HepG2 (cell line): ENCODE measurements around the gene GPR61. TPM values are rescaled to one million over a fixed set of nuclear protein-coding genes. Genes with fewer than 3 reads are reported as not detected.
A peak's percentile ranks its signal among the peaks of the same experiment; 100 is the strongest.

Experiments used
- CEBPB ChIP-seq: IDR thresholded peaks from 2 replicates; pipeline ENCODE4 v1.6.1; 2011; ENCODE audit warnings: low read depth, low read length, improper control_type of control experiment, borderline replicate concordance
- KDM3A ChIP-seq: IDR thresholded peaks from 2 replicates; pipeline ENCODE4 v1.6.1; 2018; ENCODE audit warnings: low read depth, missing compliant biosample characterization
- MAFF ChIP-seq: IDR thresholded peaks from 2 replicates; pipeline ENCODE4 v1.6.1; 2011; ENCODE audit warnings: low read depth, low read length, improper control_type of control experiment
- ZNF788 ChIP-seq: sonication (generic); formaldehyde crosslinking; IDR thresholded peaks from 2 replicates; pipeline ENCODE4 v1.5.0; 2020; ENCODE audit warnings: mild to moderate bottlenecking, missing genetic modification reagents, borderline replicate concordance
- polyA plus RNA-seq, 8 experiments: library from polyadenylated mRNA; depleted of rRNA in 3 of 8; stranded (reverse) in 7 of 8; unstranded in 1 of 8; fragments of >200 nt; fragmentation: Illumina TruSeq in 4 of 8; extraction: Trizol in 4 of 8; gene quantifications; 2 replicates each; pipeline versions ENCODE4 v1.2.1 to v1.2.3, GENCODE V29; 2011 to 2016; ENCODE audit warnings: low read depth in 4 of 8, missing spikeins in 1 of 8, mixed read lengths in 1 of 8; ENCODE audit not compliant: insufficient read depth in 1 of 8
- total RNA-seq, 5 experiments: library from RNA; depleted of rRNA; stranded (reverse); fragments of >200 nt; fragmentation: Illumina TruSeq; extraction: Trizol; gene quantifications; 2 replicates each; pipeline ENCODE4 v1.2.3, GENCODE V29; 2016; ENCODE audit warnings: low read depth in 1 of 5
- TF ChIP-seq, protein P1 (sequence below): sonication (generic); formaldehyde crosslinking; conservative IDR thresholded peaks from 2 replicates; pipeline ENCODE4 v1.4.0; 2020; ENCODE audit warnings: mild to moderate bottlenecking, missing genetic modification reagents, moderate library complexity
- TF ChIP-seq, protein P2 (sequence below): fragments of 450-650 bp; IDR thresholded peaks from 2 replicates; pipeline ENCODE4 v1.6.1; 2017
- TF ChIP-seq, protein P3 (sequence below): sonication (generic); formaldehyde crosslinking; IDR thresholded peaks from 2 replicates; pipeline ENCODE4 v1.4.0; 2020; ENCODE audit warnings: mild to moderate bottlenecking, missing genetic modification reagents, borderline replicate concordance

GPR61 gene
- total and polyA plus RNA-seq, 2 of the 13 experiments (the other 11 are each of a cell fraction or from before 2014, with no cell fraction given) = not detected

DNA sequence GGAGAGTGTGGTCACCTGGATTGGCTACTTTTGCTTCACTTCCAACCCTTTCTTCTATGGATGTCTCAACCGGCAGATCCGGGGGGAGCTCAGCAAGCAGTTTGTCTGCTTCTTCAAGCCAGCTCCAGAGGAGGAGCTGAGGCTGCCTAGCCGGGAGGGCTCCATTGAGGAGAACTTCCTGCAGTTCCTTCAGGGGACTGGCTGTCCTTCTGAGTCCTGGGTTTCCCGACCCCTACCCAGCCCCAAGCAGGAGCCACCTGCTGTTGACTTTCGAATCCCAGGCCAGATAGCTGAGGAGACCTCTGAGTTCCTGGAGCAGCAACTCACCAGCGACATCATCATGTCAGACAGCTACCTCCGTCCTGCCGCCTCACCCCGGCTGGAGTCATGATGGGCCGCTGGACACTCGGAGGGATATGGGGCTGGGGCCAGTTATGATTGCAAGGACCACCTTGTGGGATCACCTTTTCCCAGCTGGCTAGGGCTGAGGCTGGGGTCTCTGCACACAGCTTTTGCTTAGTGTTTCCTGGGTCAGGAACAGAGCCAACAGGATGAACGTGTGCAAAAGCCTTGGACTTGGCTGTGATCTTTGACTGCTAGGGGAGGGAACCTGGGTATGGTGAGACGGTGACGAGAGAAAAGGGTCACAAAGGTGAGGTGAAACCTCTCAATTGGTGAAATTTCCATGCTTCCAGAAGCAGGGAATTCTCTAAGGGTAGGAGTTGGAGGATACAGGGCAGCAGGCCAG lies 4.5 kb downstream of the GPR61 start (continued):
- TF ChIP-seq, protein P1, sequence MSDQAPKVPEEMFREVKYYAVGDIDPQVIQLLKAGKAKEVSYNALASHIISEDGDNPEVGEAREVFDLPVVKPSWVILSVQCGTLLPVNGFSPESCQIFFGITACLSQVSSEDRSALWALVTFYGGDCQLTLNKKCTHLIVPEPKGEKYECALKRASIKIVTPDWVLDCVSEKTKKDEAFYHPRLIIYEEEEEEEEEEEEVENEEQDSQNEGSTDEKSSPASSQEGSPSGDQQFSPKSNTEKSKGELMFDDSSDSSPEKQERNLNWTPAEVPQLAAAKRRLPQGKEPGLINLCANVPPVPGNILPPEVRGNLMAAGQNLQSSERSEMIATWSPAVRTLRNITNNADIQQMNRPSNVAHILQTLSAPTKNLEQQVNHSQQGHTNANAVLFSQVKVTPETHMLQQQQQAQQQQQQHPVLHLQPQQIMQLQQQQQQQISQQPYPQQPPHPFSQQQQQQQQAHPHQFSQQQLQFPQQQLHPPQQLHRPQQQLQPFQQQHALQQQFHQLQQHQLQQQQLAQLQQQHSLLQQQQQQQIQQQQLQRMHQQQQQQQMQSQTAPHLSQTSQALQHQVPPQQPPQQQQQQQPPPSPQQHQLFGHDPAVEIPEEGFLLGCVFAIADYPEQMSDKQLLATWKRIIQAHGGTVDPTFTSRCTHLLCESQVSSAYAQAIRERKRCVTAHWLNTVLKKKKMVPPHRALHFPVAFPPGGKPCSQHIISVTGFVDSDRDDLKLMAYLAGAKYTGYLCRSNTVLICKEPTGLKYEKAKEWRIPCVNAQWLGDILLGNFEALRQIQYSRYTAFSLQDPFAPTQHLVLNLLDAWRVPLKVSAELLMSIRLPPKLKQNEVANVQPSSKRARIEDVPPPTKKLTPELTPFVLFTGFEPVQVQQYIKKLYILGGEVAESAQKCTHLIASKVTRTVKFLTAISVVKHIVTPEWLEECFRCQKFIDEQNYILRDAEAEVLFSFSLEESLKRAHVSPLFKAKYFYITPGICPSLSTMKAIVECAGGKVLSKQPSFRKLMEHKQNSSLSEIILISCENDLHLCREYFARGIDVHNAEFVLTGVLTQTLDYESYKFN = peak; percentile 64
- TF ChIP-seq, protein P2, sequence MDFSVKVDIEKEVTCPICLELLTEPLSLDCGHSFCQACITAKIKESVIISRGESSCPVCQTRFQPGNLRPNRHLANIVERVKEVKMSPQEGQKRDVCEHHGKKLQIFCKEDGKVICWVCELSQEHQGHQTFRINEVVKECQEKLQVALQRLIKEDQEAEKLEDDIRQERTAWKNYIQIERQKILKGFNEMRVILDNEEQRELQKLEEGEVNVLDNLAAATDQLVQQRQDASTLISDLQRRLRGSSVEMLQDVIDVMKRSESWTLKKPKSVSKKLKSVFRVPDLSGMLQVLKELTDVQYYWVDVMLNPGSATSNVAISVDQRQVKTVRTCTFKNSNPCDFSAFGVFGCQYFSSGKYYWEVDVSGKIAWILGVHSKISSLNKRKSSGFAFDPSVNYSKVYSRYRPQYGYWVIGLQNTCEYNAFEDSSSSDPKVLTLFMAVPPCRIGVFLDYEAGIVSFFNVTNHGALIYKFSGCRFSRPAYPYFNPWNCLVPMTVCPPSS = no peak
- TF ChIP-seq CEBPB = no peak
- no peak for TF ChIP-seq MAFF
- TF ChIP-seq, protein P3, sequence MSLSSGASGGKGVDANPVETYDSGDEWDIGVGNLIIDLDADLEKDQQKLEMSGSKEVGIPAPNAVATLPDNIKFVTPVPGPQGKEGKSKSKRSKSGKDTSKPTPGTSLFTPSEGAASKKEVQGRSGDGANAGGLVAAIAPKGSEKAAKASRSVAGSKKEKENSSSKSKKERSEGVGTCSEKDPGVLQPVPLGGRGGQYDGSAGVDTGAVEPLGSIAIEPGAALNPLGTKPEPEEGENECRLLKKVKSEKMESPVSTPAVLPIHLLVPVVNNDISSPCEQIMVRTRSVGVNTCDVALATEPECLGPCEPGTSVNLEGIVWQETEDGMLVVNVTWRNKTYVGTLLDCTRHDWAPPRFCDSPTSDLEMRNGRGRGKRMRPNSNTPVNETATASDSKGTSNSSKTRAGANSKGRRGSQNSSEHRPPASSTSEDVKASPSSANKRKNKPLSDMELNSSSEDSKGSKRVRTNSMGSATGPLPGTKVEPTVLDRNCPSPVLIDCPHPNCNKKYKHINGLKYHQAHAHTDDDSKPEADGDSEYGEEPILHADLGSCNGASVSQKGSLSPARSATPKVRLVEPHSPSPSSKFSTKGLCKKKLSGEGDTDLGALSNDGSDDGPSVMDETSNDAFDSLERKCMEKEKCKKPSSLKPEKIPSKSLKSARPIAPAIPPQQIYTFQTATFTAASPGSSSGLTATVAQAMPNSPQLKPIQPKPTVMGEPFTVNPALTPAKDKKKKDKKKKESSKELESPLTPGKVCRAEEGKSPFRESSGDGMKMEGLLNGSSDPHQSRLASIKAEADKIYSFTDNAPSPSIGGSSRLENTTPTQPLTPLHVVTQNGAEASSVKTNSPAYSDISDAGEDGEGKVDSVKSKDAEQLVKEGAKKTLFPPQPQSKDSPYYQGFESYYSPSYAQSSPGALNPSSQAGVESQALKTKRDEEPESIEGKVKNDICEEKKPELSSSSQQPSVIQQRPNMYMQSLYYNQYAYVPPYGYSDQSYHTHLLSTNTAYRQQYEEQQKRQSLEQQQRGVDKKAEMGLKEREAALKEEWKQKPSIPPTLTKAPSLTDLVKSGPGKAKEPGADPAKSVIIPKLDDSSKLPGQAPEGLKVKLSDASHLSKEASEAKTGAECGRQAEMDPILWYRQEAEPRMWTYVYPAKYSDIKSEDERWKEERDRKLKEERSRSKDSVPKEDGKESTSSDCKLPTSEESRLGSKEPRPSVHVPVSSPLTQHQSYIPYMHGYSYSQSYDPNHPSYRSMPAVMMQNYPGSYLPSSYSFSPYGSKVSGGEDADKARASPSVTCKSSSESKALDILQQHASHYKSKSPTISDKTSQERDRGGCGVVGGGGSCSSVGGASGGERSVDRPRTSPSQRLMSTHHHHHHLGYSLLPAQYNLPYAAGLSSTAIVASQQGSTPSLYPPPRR (CRISPR knock-in tag) = 0 out of 2 replicates have a peak, but pooled peaks have one; percentile 41
- no peak for TF ChIP-seq ZNF788
- TF ChIP-seq KDM3A (CRISPR knock-in tag) = no peak
